Urinary bladder (tissue), 4 donors: ENCODE results near the gene CPNE7. TPM values are rescaled to one million over a fixed set of nuclear protein-coding genes. Genes with fewer than 3 reads are reported as not detected.

ENCODE experiments used
- DNase-seq: peaks from one replicate; pipeline ENCODE4 v3.0.0-alpha.2; 2015; ENCODE audit errors: extremely low spot score
- H3K27ac ChIP-seq: one replicate; pipeline ENCODE4 v1.5.1; 2013; ENCODE audit warnings: low read depth, mild to moderate bottlenecking, moderate library complexity
- H3K36me3 ChIP-seq: one replicate; pipeline ENCODE4 v1.6.1; 2013; ENCODE audit warnings: mild to moderate bottlenecking, moderate library complexity; ENCODE audit not compliant: insufficient read depth
- H3K4me1 ChIP-seq: one replicate; pipeline ENCODE4 v1.6.1; 2013; ENCODE audit warnings: mild to moderate bottlenecking, moderate library complexity; ENCODE audit not compliant: insufficient read depth
- H3K4me3 ChIP-seq: one replicate; pipeline ENCODE4 v1.5.1; 2013; ENCODE audit warnings: low read depth, low read length
- WGBS: extraction: QIAGEN DNeasy Blood & Tissue Kit; methylation state at CpG from one replicate; pipeline ENCODE4 v1.1.7; 2013; 5-methylcytosine and 5-hydroxymethylcytosine counted together
- polyA plus RNA-seq: library from polyadenylated mRNA; stranded (reverse); fragments of 200-250 nt; gene quantifications from one replicate; pipeline ENCODE4 v1.2.3, GENCODE V29; 2013
- total RNA-seq: library from RNA; depleted of rRNA; stranded (reverse); fragments of >200 nt; gene quantifications from one replicate; pipeline ENCODE4 v1.2.3, GENCODE V29; 2014
- donor health status: healthy with polysubstance abuse.
- donor health status: healthy.

CPNE7 gene
- total and polyA plus RNA-seq, 2 donors = 1.8 TPM; not detected in 1

GRCh38 chr16:89545044-89545830 lies 30.3 kb upstream of the CPNE7 start:
- no peaks in the 10 kb centered on the region for H3K4me1 ChIP-seq
- H3K4me3 ChIP-seq = no peak overlapping the region
- DNase-seq = no peak
- WGBS = 91% methylated on average over 17 of the region's 17 CpGs
- peaks cover 7% of the 10 kb centered on the region for H3K36me3 ChIP-seq
- no peak overlapping the region for H3K27ac ChIP-seq

- DNase-seq = no peak
- Histone ChIP-seq H3K4me1 (no peaks in the 10 kb centered on the region), H3K4me3 (no peak overlapping the region), H3K36me3 (peaks cover 7% of the 10 kb centered on the region), H3K27ac (no peak overlapping the region)
- 94% methylated on average over 26 of the region's 26 CpGs for WGBS
Measured at GRCh38 chr16:89545831-89546574, 29.6 kb upstream of the CPNE7 start.

GRCh38 chr16:89546781-89547180 lies 28.8 kb upstream of the CPNE7 start:
- H3K27ac ChIP-seq = no peak overlapping the region
- no peak for DNase-seq
- H3K36me3 ChIP-seq = peaks cover 7% of the 10 kb centered on the region
- no peak overlapping the region for H3K4me3 ChIP-seq
- WGBS = 92% methylated on average over 19 of the region's 19 CpGs
- no peaks in the 10 kb centered on the region for H3K4me1 ChIP-seq

- H3K4me3 ChIP-seq = no peak overlapping the region
- H3K4me1 ChIP-seq = no peaks in the 10 kb centered on the region
- 94% methylated on average over 17 of the region's 17 CpGs for WGBS
- no peak overlapping the region for H3K27ac ChIP-seq
- peaks cover 9% of the 10 kb centered on the region for H3K36me3 ChIP-seq
- no peak for DNase-seq
Measured at GRCh38 chr16:89547291-89547690, 28.3 kb upstream of the CPNE7 start.

GRCh38 chr16:89547860-89548259 lies 27.7 kb upstream of the CPNE7 start:
- Histone ChIP-seq H3K4me1 (no peaks in the 10 kb centered on the region), H3K4me3 (no peak overlapping the region), H3K36me3 (peaks cover 13% of the 10 kb centered on the region), H3K27ac (no peak overlapping the region)
- no peak for DNase-seq
- 95% methylated on average over 20 of the region's 20 CpGs for WGBS

GRCh38 chr16:89548344-89549006 lies 27.1 kb upstream of the CPNE7 start:
- no peak overlapping the region for H3K27ac ChIP-seq
- H3K36me3 ChIP-seq = peaks cover 14% of the 10 kb centered on the region
- H3K4me1 ChIP-seq = no peaks in the 10 kb centered on the region
- DNase-seq = no peak
- H3K4me3 ChIP-seq = no peak overlapping the region
- 89% methylated on average over 28 of the region's 28 CpGs for WGBS

GRCh38 chr16:89549007-89549700 lies 26.4 kb upstream of the CPNE7 start:
- H3K4me1 ChIP-seq = no peaks in the 10 kb centered on the region
- DNase-seq = no peak
- H3K36me3 ChIP-seq = peaks cover 16% of the 10 kb centered on the region
- no peak overlapping the region for H3K27ac ChIP-seq
- H3K4me3 ChIP-seq = no peak overlapping the region
- WGBS = 89% methylated on average over 10 of the region's 10 CpGs

GRCh38 chr16:89550421-89551007 lies 25.0 kb upstream of the CPNE7 start:
- H3K4me1 ChIP-seq = no peaks in the 10 kb centered on the region
- peaks cover 13% of the 10 kb centered on the region for H3K36me3 ChIP-seq
- 92% methylated on average over 22 of the region's 22 CpGs for WGBS
- DNase-seq = no peak
- H3K27ac ChIP-seq = no peak overlapping the region
- H3K4me3 ChIP-seq = no peak overlapping the region

GRCh38 chr16:89552329-89552728 lies 23.2 kb upstream of the CPNE7 start:
- Histone ChIP-seq H3K4me3 (no peak overlapping the region), H3K27ac (no peak overlapping the region), H3K4me1 (no peaks in the 10 kb centered on the region), H3K36me3 (peaks cover 9% of the 10 kb centered on the region)
- WGBS = 94% methylated on average over 22 of the region's 22 CpGs
- DNase-seq = no peak

GRCh38 chr16:89552913-89553312 lies 22.6 kb upstream of the CPNE7 start:
- DNase-seq = no peak
- no peaks in the 10 kb centered on the region for H3K4me1 ChIP-seq
- peaks cover 8% of the 10 kb centered on the region for H3K36me3 ChIP-seq
- no peak overlapping the region for H3K27ac ChIP-seq
- 94% methylated on average over 13 of the region's 13 CpGs for WGBS
- no peak overlapping the region for H3K4me3 ChIP-seq

- peaks cover 8% of the 10 kb centered on the region for H3K36me3 ChIP-seq
- no peak overlapping the region for H3K4me3 ChIP-seq
- no peak for DNase-seq
- 94% methylated on average over 18 of the region's 18 CpGs for WGBS
- H3K27ac ChIP-seq = no peak overlapping the region
- H3K4me1 ChIP-seq = no peaks in the 10 kb centered on the region
Measured at GRCh38 chr16:89553733-89554132, 21.8 kb upstream of the CPNE7 start.

- DNase-seq = no peak
- no peaks in the 10 kb centered on the region for H3K4me1 ChIP-seq
- H3K4me3 ChIP-seq = no peak overlapping the region
- peaks cover 8% of the 10 kb centered on the region for H3K36me3 ChIP-seq
- 93% methylated on average over 12 of the region's 12 CpGs for WGBS
- H3K27ac ChIP-seq = no peak overlapping the region
Measured at GRCh38 chr16:89554343-89554742, 21.2 kb upstream of the CPNE7 start.

- WGBS = 94% methylated on average over 16 of the region's 16 CpGs
- no peaks in the 10 kb centered on the region for H3K4me1 ChIP-seq
- H3K36me3 ChIP-seq = peaks cover 8% of the 10 kb centered on the region
- no peak overlapping the region for H3K4me3 ChIP-seq
- no peak for DNase-seq
- no peak overlapping the region for H3K27ac ChIP-seq
Measured at GRCh38 chr16:89555265-89555664, 20.3 kb upstream of the CPNE7 start.
